Activated T-cell treated with anti-CD3 and anti-CD28 coated beads for 1 hour (primary cell): Measurements from ENCODE around the gene FN3K.

Source experiments
- DNase-seq: peaks from one replicate; pipeline ENCODE4 v3.0.0-alpha.2; 2020; ENCODE audit warnings: low read depth

FN3K gene

DNA sequence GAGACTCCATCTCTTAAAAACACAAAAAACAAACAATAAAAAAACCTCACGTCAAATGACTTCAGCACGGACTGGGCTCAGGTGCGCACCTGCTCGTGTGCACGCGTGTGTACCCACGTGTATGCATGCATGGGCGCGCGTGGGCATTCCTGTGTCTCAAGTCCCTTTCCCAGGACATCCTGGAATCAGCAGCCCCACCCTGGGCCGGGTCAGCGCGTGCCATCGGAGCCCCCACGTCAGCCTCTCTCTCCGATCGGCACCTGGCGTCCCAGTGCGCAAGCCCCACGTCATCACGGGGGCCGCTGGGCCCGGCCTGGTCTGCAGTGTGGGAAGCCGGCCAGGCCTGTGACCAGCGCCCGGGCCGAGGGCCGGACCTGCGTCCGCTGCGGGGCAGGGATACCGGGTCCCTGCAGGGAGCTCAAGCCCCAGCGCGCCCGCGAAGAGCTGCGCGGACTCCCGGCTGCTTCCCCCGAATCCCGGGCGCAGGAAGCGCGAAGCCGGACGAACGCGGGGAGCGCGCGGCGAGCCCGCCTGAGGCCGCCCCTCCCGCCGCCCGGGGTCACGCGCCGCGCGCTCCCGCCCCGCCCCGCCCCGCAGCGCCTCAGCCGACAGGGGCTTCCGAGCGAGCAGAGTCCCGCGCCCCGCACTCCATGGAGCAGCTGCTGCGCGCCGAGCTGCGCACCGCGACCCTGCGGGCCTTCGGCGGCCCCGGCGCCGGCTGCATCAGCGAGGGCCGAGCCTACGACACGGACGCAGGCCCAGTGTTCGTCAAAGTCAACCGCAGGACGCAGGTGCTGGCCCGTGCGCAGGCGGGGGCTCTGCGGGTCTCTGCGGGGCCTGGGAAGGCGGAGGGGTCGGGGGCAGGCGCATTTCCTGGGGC lies at the start of gene FN3K:
FN3K (plus strand) TSS at position 629 of the 880 bp plus-strand sequence; CDS start at position 651, 22 bp downstream.
- no peak for DNase-seq

DNA sequence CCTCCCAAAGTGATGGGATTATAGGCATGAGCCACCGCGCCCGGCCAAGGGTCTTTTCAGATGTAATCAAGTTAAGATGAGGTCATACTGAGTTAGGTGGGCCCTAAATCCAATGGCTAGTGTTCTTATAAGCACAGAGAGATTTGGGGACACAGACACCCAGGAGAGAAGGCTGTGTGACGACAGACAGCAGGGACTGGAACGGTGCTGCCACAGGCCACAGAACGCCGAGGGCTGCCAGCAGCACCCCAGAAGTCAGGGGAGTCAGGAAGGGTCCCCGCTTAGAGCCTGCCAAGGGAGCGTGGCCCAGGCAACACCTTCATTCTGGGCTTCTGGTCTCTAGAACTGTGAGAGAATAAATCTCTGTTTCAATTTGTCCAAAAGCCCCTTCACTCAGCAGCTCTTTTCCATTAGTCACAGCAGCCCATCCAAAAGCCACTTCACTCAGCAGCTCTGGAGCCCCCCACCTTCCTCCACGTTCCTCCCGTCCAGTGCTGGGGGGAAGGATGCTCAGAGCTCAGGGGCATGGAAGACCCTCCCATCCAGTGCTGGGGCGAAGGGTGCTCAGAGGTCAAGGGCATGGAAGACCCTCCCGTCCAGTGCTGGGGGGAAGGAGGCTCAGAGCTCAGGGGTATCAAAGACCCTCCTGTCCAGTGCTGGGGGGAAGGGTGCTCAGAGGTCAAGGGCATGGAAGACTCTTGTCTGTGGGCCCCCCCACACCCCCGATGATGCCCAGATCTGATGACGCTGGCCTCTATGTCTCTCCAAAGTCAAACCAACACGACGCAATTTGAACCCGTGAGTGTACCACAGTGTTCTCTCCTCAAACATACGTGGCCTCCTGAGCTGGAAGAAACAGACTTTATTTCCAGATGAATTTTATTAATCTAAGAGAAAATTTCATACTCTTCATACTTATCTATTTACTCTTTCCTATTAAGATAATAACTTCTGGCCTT lies 48.8 kb upstream of the FN3K start:
- DNase-seq = no peak

DNA sequence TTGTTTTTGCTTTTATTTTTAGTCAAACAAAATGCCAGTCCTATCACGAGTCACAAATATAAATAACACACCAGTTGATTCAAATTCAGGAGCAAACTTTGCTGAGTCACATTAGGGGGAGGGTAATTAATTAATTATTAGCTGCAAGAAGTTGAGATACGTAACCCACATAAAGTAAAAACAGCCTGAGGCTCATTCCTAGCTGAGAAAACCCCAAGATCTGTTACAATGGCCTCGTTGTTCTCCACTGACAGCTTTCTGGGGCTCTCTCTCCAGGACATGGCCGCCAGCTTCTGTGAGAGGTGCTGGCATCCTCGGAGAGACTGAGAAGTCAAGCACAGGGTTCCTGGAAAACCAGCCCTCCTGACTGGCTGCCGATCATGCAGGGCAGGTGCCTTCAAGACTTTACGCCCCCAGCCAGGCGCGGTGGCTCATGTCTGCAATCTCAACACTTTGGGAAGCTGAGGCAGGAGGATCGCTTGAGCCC lies 48.0 kb upstream of the FN3K start:
- DNase-seq = no peak

DNA sequence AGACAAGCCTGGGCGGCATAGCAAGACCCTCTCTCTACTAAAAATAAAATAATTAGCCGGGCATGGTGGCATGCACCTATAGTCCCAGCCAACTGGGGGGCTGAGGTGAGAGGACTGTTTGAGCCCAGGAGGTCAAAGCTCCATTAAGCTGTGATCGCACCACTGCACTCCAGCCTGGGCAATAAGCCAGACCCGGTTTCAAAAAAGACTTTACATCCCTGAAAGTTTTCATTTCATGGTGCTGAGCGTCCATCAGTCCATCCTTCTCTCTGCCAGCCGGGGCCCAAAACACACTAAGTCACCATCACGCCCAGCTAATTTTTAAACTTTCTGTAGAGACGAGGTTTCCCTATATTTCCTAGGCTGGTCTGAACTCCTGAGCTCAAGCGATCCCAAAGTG lies 47.5 kb upstream of the FN3K start:
- DNase-seq = no peak

DNA sequence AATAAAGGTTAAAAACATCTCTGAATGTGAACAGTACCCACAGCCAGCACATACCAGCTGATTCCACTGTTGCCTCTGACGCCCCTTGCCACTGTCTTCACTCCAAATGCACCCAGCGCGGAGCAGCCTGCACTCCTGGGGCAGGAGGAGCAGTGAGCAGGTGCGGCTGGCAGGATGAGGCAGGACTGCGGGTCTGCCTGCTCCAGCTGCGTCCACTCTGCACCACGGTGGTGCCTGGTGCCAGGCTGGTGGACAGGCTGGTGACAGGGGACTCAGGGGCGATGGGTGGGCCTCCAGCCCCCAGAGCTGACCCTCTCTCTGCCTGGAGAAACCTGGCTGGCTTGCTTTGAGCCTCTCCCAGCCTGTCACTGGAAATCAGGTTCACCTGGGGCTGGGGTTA lies 46.3 kb upstream of the FN3K start:
- no peak for DNase-seq

DNA sequence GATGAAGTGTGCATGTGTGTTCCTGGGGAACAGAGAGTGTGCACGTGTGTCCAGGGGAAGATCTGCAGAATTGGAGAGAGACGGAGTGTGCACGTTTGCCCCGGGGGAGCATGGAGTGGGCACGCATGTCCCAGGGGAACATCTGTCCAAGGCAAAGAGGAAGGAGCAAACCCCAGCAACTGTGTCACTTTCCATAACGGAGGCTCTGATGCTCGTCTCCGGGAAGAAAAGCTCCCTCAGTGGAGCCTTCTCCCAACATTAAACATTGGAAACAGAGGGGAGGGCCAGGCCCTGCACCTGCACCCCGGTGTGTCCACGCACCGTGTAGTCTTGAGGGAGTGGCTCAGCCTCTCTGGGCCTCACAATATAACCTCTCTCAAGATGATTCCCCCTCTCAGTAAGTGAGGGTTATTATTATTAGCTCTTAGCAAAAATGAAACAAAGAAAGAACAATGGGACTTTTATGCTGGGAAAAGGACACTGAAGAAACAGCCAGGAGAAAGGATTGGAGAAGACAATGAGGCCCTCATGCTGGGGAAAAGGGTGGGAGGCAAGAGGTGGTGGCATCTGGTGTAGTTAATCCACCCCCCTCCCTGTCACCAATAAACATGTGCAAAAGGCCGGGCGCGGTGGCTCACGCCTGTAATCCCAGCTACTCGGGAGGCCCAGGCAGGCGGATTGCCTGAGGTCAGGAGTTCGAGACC lies 44.5 kb upstream of the FN3K start:
- no peak for DNase-seq

DNA sequence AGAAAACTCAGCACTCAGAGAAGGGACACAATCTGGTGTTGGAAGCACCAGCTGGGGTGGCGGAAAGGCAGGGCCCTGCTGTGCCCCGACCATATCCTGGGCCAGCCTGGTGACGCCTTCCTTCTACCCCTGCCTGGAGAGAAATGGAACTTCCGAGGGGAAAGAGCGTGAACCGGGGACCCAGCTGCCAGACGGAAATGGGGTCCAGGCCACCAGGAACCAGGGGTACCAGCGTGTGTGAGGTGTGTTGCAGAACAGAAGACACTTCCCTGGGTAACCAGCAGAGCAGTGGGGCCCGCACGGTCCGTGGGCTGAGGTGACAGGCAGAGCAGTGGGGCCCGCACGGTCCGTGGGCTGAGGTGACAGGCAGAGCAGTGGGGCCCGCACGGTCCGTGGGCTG lies 43.7 kb upstream of the FN3K start:
- DNase-seq = no peak

DNA sequence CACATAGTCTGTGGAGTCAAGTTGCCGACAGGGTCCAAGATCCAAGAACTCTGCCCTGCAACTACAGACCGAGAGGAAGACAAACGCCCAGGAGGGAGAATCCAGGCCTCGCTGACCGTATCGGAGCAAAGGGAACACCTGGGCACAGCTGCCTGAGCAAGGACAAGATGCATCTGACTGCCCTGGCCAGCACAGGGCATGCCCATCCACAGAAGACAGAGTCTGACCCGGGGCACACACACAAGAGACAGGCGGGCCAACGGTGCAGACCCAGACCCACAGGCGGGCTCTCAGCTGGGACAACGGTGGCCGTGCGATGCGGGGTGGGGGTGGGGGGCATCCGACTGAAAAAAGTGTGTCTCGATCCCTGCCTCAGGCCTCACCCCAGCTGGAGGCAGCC lies 43.1 kb upstream of the FN3K start:
- no peak for DNase-seq

DNA sequence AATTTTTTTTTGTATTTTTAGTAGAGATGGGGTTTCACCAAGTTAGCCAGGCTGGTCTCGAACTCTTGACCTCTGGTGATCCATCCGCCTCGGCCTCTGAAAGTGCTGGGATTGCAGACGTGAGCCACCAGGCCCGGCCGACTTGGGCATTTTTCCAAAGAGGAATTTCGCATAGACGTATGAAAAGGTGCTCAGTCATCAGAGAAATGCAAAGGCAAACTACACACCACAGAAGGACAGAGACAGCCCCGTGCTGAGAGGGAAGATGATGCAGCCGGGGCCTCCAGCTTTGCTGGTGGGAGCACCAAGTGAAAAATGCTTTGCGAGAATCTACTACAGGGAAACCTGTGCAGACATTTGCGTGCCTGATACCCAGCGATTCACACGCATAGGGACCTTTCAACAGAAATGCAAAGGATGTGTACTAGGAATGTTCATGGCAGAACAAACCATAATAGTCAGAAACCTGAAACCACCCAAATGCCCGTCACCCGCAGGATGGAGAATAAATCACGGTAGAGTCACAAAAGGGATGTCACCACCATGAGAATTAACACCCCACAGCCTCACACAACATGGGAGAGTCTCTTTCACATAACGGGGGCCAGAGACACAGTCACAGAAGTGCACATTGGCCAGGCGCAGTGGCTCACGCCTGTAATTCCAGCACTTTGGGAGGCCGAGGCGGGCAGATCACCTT lies 42.1 kb upstream of the FN3K start:
- no peak for DNase-seq

DNA sequence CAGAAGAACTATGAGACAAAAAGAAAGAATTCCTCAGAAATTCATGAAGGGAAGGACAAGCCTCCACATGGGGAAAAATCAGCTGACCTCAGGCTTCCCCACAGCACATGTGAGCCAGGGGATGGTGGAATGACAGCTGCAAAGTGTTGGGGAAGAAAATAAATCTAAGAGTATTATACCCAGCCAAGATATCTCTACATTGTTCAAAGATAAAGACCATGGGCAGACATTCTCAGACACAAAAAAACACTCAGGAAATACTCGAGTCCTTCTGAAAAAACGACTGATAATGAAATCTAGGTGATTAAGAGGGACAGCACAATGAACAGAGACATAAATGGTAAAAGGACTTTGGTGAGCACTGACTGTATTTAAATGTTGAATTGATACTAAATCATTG lies 40.8 kb upstream of the FN3K start:
- no peak for DNase-seq

DNA sequence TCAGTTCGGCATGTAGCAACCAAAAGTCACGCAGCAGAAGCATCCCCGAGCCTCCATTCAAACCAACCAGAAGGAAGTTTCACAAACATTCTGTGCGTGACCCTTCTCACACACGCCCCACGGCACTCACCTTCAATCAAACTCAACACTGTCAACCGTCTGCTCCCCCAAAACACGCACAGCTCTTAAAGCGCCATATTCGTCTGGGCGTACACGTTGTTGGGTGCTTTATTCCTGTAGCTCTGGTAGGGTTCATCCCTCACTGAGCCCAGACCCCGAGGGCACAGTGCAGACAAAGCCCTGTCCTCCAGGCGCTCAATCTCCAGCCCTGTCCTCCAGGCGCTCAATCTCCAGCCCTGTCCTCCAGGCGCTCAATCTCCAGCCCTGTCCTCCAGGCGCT lies 39.2 kb upstream of the FN3K start:
- no peak for DNase-seq

DNA sequence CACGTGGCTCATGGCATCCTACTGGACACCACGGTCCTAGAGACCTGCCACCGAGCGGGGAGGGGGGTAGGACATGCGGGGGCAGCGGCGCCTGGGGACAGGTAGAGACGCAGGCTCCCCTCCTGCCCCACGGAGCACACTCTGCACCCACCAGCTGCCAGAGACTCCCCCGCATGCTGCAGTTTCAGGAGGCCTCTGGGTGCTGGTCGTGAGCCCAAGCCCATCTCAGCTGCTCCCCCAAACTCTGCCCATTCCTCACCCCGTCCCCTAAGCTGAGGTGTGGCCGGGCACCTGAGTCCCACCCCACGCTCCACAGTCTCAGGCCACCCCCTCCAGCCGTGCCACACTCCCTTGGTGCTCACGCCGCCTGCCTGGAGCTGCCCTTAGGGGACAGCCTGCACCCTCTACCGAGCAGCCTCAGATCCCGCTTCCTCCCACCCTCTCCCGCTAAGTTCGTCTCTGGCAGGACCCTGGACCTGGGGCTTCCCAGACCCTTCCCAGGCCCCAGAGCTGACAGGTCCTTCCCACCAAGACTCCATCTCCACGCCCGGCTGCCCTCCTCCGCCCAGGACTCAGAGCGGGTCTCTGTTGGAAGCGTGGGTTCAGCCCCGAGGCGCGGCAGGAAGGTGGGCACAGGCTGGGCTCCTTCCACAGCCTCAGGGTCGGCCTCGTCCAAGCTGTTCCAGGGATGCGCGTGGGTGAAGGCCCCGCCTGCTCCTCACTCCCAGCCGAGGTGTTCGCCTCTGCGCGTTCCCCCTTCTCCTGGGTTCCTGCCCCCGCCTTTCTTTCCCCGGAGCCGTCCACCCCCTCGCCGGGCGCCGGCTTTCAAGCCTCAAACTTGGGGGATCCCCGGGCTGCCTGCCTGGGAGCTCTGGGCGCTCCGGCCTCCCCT lies 38.3 kb upstream of the FN3K start:
- no peak for DNase-seq

DNA sequence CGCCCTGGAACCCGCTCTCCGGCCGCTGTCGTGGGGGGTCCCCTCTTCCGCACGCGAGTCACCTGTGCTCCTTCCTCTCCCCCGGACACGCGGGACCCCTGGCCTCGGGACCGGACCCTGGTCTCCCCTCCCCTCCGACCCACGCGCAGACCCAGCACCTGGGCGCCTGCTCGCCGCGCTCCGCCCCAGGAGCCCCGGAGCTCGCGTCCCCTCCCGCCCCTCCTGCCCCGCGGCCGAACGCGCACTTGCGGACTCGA lies 37.7 kb upstream of the FN3K start:
- DNase-seq = no peak

DNA sequence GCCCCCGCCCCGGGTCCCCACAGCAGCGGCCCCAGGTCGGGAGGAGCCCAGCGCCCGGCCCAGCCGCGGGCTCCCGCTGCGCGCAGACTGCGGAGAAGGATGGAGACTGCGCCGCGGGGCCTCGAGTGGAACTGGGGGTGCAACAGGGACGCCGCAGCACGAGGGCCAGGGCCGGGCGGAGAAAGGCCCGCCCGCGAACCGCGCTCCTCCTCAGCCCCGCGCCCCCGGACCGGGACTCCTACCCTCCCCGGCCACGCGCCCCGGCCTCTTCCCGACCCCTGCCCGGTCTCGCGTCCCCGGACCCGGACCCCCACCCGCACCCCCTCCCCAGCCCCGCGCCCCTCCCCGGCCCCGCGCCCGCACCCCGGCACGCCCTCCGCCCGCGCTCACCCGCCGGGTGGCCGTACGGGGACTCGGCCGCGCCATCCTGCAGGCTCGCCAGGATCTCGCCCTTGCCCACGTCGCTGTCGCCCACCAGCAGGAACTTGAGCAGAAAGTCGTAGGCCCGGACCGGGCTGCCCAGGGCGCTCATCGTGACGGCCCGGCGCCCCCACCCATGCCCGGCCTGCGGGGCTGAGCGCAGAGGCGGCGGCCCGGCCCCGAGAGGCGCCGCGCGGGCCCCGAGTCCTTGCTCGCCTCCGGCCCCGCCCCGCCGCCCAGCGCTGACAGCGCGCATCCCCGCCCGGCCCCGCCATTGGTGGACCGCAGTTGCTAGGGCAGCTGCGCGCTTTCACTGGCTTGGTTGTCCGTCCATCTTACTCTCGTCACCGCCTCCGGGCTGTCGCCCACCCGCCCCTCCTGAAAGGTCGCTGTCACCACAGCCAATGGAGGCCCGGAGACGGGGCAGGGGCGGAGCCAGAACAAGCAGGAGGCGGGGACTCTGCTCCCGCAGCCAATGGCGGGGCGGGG lies 37.1 kb upstream of the FN3K start, which contains the start of gene RAB40B:
RAB40B (minus strand) TSS at position 634 of the 909 bp plus-strand sequence; CDS start at position 532, 102 bp downstream.
- peak; percentile 97 for DNase-seq

DNA sequence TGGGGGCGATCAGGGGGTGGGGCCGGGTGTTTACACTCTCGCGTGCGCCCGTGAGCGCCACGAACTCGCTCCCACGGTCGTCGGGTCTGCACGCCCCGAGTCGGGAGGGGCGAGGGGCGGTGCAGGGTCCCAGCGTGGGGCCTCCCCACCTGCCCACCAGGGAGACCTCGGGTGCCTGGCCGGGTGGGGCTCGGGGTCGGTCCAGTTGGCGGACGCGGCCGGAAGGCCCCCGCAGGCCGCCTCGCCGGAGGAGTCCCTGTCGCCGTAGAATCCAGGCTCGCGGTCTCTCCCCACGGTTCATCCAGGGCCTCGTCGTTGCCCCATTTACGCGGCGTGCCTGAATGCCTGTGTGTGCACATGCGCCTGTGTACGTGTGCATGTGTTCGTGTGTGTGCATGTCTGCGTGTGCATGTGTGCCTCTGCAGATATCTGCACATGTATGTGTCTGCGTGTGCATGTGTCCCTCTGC lies 36.4 kb upstream of the FN3K start:
- DNase-seq = no peak

DNA sequence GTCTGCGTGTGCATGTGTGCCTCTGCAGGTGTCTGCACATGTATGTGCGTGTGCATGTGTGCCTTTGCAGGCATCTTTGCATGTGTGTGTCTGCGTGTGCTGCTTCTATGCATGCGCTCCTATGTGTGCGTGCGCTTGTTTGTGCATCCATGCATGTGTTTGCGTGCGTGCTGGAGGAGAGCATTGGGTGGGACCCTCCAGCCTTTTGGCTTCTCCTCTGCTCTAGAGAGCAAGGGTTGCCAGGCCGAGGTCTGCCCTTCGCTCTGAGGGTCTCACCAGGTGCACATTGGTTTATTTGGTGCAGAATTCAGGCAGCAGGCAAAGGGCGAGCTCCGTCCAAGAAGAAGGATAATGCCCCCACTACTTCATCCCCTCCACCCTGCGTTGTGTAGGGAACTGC lies 35.9 kb upstream of the FN3K start:
- DNase-seq = no peak

DNA sequence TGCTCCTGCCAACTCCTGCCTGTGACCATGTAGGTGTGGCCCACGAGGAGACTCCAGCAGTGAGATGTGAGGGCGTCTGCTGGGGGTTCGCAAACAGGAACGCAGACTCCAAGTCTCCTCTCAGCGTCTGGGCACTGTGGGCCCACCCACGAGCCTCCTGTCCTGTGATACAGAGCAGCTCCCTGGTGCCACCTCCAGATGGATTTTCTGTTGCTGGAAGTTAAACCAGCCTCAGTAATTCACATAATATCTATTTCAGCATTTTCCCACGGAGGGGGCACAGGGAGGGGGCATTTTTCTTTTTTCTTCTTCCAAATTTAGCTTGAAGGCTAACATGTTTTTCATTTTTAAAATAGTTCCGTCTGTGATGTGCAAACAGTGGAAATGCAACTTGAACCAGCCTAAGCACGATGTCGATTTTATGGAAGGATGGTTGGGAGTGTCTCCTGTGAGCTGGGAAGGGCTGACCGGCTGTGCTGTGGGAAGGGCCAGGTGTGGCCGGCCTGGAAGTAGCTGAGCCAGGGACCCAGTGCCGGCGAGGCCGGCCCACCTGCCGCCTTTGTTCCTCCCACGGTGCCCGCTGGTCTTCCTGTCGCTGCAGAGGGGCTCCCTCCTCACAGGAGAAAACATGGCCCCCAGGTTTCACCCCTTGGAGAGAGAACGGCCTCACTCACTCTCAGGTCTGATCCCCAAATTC lies 33.0 kb upstream of the FN3K start:
- no peak for DNase-seq

DNA sequence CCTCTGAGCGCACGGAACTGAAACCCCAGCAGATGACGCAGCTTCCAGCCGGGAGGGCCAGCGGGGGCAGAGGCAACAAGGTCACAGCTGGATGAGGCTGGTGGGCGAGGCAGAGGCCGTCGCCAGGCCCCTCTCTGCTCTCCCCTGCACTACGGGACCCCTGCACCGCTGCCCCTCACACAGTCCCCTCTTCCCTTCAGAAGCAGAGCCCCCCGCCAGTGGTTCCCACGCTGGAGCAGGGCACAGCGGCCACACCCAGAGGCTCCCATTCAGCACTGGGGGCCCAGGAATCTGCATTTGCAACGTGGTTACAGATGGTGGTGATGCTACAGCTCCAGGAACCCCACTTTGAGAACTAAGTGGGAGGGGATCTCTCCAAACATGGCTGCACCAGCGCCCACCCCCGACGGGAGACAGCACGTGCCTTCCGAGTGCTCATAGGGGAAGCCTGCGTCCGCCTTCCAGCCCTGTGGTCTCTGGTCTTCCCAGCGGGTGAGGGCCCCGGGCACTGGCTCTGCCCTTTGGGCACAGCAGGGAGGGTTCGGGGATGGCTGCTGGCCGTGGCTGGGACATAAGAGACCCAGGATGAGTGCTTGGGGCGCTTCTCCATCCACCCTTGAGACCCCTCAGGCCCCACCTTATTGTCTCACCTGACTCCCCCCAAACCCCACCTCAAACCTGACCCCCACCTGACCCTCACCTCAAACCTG lies 32.2 kb upstream of the FN3K start:
- no peak for DNase-seq
